Middle frontal gyrus (tissue), 1 donor: ENCODE data around the gene B3GAT1.
A peak's percentile ranks its signal among the peaks of the same experiment; 100 is the strongest.

Source experiments
- DNase-seq: peaks from one replicate; pipeline ENCODE4 v3.0.0-alpha.2; 2015; ENCODE audit warnings: low spot score; ENCODE audit errors: extremely low spot score

B3GAT1 gene

GRCh38 chr11:134372961-134373360, 39.1 kb downstream of the B3GAT1 start:
- DNase-seq = no peak

- DNase-seq = no peak
Observed at GRCh38 chr11:134372536-134372935, 39.5 kb downstream of the B3GAT1 start.

DNA sequence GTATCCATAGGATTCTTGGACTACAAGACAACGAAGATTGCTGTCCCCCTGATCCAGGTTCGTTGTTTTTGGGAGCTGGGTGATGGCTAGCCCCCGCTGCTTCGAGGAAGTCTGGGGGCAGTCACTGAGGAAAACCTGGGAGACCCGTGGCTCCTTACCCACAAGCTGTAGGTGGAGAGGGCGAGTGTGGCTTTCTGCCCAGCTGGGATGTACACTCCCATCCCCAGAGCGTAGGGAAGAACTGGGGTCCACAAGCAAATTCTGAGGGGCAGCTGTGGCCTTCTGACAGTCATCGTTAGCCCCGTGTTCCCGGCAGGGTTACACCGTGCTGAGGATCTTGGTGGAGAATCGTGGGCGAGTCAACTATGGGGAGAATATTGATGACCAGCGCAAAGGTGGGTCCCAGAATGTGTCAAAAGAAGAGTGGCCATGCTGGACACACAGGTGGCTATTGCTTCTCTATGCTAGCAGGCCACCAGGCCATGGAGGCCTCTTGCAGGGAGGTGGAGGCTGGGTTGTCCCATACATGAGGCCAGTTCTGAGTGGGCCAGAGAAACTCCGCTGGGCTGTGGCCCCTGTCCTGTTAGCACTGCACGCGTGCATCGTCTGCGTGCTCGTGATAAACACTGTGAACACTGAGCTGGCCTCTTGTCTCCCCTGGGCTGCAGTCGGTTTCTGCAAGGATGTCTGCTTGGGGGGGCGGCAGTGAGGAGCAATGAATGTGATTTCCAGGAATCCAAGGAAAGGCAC, 40.4 kb downstream of the B3GAT1 start:
- no peak for DNase-seq

- DNase-seq = no peak
Observed at GRCh38 chr11:134370526-134371435, 41.3 kb downstream of the B3GAT1 start.

- DNase-seq = no peak
Observed at GRCh38 chr11:134369656-134370525, 42.2 kb downstream of the B3GAT1 start.

DNA sequence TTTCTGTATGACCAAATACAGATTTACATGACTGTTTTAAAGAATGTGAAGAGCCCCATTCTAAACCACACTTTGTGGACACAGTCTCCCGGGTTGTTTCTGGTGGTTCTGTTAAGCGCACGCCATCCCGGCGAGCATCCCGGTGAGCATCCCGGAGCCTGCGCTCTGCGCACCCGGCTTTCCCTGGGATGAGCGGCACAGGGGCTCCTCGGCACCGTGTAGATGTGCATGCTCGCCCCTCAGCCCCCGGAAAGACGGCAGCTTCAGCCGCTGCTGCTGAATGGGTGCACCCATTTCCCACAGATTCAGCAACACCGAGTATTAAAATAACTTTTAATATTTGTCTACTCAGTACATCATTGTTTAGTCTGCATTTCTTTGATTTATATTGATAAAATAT, 44.3 kb downstream of the B3GAT1 start:
- DNase-seq = no peak

GRCh38 chr11:134366254-134366653, 45.8 kb downstream of the B3GAT1 start:
- no peak for DNase-seq

DNA sequence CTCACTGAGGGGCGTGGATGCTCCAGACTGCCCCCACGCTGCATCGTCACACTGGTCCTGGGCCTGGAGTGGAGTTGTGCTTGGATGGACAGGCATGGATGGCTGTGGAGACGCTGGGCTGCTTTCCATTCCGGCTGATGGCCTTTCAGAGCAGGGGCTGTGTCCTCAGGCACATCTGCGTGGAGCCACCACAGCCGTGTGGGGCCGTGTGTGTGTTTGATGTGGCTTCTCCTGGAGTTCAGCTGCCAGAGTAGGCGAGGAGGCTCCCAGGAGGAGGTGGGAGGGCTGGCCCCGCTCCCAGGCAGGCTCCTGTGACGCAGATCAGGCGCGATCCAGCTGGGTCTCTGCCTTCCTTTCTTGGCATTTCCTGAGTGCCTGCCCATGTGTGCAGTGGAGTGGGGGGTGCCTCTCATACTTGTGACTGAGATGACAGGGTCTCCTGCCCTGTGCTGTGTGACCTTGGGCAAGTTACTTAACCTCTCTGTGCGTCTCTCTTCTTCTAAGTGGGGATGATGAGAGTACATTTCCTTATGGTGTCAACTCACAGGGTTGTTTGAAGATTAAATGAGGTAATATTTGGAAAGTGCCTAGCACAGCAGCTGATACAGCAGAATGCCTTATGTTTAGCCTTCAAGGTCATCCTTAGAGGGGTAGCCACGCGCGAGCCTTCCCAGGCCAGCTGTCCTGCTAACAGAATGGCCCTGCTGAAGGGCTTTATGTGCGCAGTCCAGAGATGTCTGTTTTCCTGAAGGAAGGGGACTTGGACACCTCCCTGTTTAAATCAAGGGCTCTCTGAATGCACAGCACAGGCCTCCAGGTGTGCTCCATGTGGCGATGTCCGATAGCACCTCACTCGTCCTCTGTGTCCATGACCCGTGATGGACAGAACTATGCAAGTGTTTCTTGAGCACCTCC, 46.8 kb downstream of the B3GAT1 start:
- DNase-seq = no peak

GRCh38 chr11:134364261-134364660, 47.8 kb downstream of the B3GAT1 start:
- DNase-seq = no peak

DNA sequence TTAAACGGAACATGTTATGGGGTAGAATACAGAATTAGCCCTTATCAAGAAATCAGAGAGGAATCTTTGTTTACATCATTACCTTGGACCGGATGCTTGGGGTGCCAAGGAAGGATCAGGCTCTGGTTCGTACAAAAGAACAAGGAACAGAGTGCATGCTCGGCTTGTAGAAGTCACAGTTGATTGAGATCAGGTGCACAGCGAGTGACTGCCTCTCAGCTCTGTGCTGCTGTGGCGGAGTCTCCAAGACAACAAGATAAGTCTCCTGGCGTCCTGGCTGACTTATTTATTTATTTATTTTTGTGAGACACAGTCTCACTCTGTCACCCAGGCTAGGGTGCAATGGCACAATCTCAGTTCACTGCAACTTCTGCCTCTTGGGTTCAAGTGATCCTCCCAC, 48.5 kb downstream of the B3GAT1 start:
- no peak for DNase-seq

DNA sequence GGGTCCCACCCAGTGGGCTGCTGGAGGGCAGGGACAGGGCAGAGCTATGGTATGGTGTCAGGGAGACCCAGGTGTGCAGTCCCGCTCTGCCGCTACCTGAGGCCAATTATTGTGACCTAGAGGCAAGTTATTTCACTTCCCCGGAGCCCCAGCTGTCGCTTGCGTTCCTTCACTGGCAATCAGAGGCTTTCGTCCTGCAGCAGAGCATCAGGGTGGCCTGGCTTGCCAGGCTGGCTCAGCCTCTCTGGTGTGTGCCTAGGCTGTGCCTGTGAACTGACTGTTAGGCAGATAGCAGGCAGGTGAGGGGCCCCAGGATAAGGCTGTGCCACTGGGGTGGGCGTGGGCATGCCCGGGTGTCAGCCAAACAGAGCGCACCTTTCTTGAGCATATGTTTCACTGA, 48.9 kb downstream of the B3GAT1 start:
- DNase-seq = no peak

DNA sequence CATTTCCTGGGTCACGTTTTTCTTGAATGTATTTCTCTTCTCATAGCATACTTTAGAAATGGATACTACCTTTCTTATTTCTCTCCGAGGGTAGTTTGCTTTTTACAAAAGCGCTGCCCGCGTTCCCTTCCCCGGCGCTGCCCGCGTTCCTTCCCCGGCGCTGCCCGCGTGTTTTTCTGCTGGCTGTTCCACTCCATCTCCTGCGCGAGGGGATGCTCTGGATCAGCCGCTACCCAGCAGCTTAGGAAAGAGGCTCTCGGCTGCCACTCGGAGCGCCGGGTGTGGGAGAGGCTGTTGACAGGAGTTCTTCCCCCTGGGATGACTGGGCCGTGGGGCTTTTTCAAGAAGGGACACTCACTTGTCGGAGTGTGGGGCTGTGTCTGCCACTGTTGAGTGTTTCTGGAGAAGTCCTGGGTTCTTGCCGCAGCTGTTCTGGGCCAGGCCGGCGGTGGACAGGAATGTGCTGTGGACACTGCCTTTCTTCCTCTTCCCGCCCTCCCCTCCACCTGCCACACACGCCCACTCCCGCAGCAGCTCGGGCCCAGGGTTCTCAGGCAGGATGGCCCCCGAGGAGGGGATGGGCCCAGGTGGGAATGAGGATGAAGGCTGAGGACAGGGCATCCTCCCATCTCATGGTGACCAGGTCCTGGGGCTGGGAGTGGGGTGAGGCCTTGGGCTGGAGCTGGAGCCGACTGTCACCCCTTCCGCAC, 49.7 kb downstream of the B3GAT1 start:
- DNase-seq = no peak

- no peak for DNase-seq
Observed at GRCh38 chr11:134361661-134362060, 50.4 kb downstream of the B3GAT1 start.

- DNase-seq = peak; percentile 77
Observed at GRCh38 chr11:134360050-134360835, 51.8 kb downstream of the B3GAT1 start.

DNA sequence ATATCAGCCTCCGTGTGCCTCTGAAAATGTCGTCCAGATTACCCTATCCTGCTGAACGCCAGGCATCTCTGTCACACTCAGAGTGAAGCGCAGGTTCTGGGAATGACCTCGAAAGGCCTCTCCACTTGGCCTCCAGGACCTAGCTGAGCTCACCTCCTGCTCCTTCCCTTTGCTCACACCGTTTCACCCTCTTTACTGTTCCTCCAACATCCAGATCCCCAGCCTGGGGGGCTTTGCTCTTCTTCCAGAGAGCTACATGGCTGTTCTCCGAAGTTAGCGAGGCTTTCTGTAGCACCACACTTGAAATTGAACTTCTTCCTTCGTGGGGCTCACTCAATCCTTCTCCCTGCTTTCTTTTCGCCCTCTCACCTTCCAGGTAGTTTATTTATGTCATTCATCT, 52.4 kb downstream of the B3GAT1 start:
- DNase-seq = no peak

DNA sequence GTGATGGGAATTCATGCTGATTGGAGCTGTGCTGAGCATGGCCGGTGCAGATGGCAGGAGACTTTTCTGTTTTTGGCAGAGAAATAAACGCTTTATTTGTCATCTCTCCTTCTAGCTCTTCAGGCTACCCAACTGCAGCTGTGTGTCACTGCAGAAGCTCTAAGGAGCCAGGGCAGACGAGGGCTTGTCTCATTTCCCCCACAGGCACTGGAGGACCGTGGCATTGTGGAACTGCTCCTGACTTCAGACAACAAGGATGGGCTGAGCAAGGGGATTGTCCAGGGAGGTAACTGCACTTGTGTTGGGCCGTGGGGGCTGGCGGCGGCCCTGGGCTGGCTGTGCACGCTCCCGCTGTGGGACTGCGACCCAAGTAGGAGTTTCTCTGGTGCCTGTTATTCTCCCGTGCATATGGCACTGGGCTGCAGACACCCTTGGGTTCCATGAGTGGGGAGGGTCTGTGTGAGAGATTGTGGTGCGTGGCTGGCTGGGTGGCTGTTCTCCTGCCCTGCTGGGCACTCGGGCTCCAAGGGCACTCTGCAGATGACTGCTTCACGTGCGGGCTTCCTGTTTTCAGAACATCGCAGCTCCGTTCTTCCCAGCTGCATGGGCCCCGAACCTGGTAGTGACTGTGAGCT, 53.1 kb downstream of the B3GAT1 start:
- no peak for DNase-seq

DNA sequence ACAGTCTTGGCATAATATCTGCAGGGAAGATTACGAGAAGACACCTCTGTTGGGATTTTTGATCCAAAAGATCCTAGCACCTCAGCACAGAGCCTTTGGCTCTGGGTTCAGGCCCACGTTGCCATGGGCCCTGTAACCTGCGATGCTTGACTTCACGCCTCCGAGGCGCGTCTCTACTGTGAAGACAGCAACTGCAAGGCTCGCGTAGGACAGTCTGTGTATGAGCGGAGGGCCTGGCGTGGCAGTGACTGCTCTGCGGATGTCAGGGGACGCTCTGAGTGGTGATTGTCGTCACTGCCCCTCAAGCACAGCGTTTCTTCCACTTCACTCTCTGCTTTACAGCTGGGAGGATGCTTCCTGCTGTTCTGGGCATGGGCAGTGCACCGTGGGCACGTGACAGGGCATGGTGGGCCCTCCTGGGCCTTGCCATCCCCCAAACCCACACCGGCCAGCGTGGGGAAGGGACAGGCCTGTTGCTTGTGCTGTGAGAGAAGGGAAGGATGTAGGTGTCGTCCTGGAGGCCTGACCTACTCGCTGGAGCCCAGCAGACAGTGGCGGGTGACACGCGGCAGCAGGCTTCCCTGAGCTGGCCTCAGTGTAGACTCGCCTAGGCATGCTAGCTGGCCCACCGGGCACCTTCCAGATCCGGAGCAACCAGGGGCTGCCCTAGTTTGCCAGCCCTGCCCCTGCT, 53.7 kb downstream of the B3GAT1 start:
- DNase-seq = no peak

DNA sequence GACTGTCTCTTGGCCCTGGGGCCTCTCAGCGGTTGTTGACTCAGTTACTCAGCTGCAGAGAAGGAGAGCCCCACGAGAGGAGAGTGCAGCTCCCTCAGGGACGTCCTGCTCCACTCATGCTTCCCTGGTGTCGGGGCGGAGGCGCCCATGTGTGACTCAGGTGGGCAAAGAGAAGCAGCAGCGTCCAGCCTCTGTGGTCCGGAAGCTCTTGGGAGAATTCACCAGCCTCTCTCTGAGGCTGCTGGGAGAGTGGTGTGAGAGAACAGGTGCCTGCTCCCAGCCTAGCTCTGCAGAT, 54.5 kb downstream of the B3GAT1 start:
- no peak for DNase-seq
